ENCODE results near the gene NOX3.

Gene NOX3

GRCh38 chr6:155442562-155442961 lies 13.1 kb downstream of the NOX3 start:
- no peak for TF ChIP-seq CTCF (IDR thresholded peaks at IDR 0.05; ENCODE audit: insufficient read depth, low read depth, low read length, missing control alignments)
- no peak overlapping the region for H3K4me3 ChIP-seq (ENCODE audit: low read depth, low read length)
- DNase-seq (ENCODE audit: low read depth), result no peak

- no peak for TF ChIP-seq CTCF (IDR thresholded peaks at IDR 0.05; ENCODE audit: insufficient read depth, low read depth, low read length, missing control alignments)
- no peak for DNase-seq (ENCODE audit: low read depth)
- no peak overlapping the region for H3K4me3 ChIP-seq (ENCODE audit: low read depth, low read length)
These were observed 14.6 kb downstream of the NOX3 start for GRCh38 chr6:155441112-155441465.

- no peak overlapping the region for H3K4me3 ChIP-seq (ENCODE audit: low read depth, low read length)
- TF ChIP-seq CTCF (IDR thresholded peaks at IDR 0.05; ENCODE audit: insufficient read depth, low read depth, low read length, missing control alignments), result no peak
- DNase-seq (ENCODE audit: low read depth), result no peak
These were observed 15.1 kb downstream of the NOX3 start for GRCh38 chr6:155440398-155441111.

GRCh38 chr6:155439376-155439775 lies 16.3 kb downstream of the NOX3 start:
- DNase-seq (ENCODE audit: low read depth), result peak; percentile 38
- no peak overlapping the region for H3K4me3 ChIP-seq (ENCODE audit: low read depth, low read length)
- TF ChIP-seq CTCF (IDR thresholded peaks at IDR 0.05; ENCODE audit: insufficient read depth, low read depth, low read length, missing control alignments), result no peak

- DNase-seq (ENCODE audit: low read depth), result no peak
- no peak for TF ChIP-seq CTCF (IDR thresholded peaks at IDR 0.05; ENCODE audit: insufficient read depth, low read depth, low read length, missing control alignments)
- no peak overlapping the region for H3K4me3 ChIP-seq (ENCODE audit: low read depth, low read length)
These were observed 18.5 kb downstream of the NOX3 start for GRCh38 chr6:155436981-155437749.

- no peak for TF ChIP-seq CTCF (IDR thresholded peaks at IDR 0.05; ENCODE audit: insufficient read depth, low read depth, low read length, missing control alignments)
- DNase-seq (ENCODE audit: low read depth), result no peak
- H3K4me3 ChIP-seq (ENCODE audit: low read depth, low read length), result no peak overlapping the region
These were observed 20.7 kb downstream of the NOX3 start for GRCh38 chr6:155434829-155435423.

All from GM12865 (cell line).